ENCODE results near the gene IL17RD.

DNA sequence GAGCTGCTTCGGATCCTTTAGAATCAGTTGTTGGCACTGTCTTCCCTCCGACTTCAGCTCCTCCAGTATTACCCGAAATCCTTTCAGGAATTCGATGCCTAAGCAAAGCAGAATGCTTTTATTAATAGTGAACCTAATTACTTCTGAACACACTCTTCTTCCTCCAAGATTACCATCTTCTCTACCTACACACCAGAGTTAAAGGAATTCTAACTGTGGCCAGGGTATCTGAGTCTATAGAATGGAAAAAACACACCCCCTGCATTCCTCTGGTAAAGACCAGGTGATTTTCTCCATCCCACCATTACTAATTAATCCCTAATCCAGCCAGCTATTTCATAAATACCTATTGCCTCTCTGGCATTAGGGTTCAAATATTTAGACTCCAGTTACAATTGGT is 54.9 kb downstream of the IL17RD start:
- TF ChIP-seq EZH2phosphoT487 (IDR thresholded peaks at IDR 0.05; ENCODE audit: insufficient read depth, low read depth) (no peak), EZH2 (IDR thresholded peaks at IDR 0.05; ENCODE audit: insufficient read depth, poor library complexity, severe bottlenecking) (no peak)

All from GM23248 (cell line).